Measurements from ENCODE around the gene RFX2.
A peak's percentile ranks its signal among the peaks of the same experiment; 100 is the strongest.

RFX2 gene

DNA sequence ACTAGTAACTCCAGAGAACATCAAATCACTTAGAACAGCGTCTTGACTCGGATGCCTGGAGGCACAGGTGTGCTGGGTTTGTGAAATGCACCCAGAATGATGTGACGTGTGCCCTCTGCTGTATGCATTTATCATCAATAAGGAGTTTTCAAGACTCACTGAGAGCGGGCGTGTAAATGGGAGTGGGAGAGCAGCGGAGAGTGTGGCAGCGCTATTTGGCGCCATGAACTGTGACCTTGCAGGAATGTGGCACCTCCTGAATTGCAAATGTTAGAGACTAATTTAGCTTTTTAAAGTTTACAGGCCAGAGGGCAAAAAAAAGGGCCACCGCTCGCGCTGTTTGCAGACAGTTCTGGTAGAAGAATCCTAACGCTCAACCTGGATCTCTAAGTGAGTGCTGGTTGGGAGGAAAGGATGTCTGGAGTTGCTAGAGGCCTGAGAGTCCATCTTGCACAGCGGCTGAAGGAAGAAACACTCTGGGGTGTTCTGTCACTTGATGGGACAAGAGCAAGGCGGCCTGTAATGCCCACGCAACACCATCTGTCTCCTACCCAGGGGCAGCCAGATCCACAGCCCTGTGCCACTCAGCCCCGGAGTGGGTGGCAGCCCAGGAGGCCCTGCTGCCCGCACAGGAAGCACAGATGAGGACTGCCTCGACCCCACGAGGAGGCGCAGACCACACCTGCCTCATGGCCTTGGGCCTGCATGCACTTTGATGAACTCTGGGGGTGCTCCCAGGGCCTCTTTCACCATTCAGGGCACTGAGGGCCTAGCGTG lies 152.0 kb downstream of the RFX2 start:
- no peak overlapping the region for H3K4me3 ChIP-seq
- no peaks in the 10 kb centered on the region for H3K27me3 ChIP-seq
- peaks cover 11 to 71% (median 56%) of the 10 kb centered on the region in 4 donors for H3K4me1 ChIP-seq
- DNase-seq: no peak
- no peaks in the 10 kb centered on the region for H3K9me3 ChIP-seq
- H3K27ac ChIP-seq: no peak overlapping the region
- intact Hi-C loops (cut with DNase I; ENCODE audit: low total_unique reads): no loop called here
- no peaks in the 10 kb centered on the region for H3K36me3 ChIP-seq
- TF ChIP-seq, protein P1, sequence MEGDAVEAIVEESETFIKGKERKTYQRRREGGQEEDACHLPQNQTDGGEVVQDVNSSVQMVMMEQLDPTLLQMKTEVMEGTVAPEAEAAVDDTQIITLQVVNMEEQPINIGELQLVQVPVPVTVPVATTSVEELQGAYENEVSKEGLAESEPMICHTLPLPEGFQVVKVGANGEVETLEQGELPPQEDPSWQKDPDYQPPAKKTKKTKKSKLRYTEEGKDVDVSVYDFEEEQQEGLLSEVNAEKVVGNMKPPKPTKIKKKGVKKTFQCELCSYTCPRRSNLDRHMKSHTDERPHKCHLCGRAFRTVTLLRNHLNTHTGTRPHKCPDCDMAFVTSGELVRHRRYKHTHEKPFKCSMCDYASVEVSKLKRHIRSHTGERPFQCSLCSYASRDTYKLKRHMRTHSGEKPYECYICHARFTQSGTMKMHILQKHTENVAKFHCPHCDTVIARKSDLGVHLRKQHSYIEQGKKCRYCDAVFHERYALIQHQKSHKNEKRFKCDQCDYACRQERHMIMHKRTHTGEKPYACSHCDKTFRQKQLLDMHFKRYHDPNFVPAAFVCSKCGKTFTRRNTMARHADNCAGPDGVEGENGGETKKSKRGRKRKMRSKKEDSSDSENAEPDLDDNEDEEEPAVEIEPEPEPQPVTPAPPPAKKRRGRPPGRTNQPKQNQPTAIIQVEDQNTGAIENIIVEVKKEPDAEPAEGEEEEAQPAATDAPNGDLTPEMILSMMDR (IDR thresholded peaks at IDR 0.05): no peak

DNA sequence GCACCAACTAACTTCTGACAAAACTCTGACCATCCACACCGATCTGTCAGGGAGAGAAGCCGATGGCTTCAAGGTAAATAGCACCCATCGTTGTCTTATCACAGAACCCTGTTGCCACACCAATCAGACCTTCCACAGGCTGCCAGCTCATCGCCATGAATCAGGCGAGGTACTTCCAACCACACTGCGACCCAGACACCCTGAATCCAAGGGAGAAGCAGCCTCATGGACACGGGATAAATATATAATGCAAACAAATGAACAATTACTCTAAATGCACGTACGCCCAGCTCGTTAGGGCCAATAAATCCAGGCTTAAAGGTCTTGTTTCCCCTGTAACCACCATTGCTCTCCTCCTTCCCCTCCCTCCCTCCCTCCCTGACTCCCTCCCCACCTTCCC lies 153.1 kb downstream of the RFX2 start:
- H3K9me3 ChIP-seq: no peaks in the 10 kb centered on the region
- no peak overlapping the region for H3K4me3 ChIP-seq
- DNase-seq: no peak
- no peaks in the 10 kb centered on the region for H3K27me3 ChIP-seq
- no peaks in the 10 kb centered on the region for H3K36me3 ChIP-seq
- intact Hi-C loops (cut with DNase I; ENCODE audit: low total_unique reads): no loop called here
- no peak overlapping the region for H3K27ac ChIP-seq
- peaks cover 11 to 71% (median 59%) of the 10 kb centered on the region in 4 donors for H3K4me1 ChIP-seq
- TF ChIP-seq, protein P1 (IDR thresholded peaks at IDR 0.05): no peak

DNA sequence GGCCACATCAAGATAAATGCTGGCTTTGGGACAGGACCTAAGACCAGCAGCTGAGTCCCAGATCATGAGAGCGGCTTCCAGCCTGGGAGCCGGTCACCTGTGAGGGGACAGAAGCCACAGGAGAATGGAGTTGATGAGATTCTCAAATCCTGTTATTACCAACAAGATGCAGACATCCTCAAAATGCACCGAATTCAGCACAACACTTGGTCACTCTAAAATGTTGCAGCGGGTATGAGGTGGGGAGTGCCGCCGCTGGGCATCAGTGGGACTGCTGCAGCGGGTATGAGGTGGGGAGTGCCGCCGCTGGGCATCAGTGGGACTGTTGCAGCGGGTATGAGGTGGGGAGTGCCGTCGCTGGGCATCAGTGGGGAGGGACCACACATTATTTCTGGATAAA lies 153.6 kb downstream of the RFX2 start:
- no peaks in the 10 kb centered on the region for H3K36me3 ChIP-seq
- no peak overlapping the region for H3K27ac ChIP-seq
- no peak overlapping the region for H3K4me3 ChIP-seq
- no peaks in the 10 kb centered on the region for H3K9me3 ChIP-seq
- intact Hi-C loops (cut with DNase I; ENCODE audit: low total_unique reads): no loop called here
- H3K27me3 ChIP-seq: no peaks in the 10 kb centered on the region
- peaks cover 11 to 71% (median 59%) of the 10 kb centered on the region in 4 donors for H3K4me1 ChIP-seq
- TF ChIP-seq, protein P1 (IDR thresholded peaks at IDR 0.05): no peak
- DNase-seq: no peak

DNA sequence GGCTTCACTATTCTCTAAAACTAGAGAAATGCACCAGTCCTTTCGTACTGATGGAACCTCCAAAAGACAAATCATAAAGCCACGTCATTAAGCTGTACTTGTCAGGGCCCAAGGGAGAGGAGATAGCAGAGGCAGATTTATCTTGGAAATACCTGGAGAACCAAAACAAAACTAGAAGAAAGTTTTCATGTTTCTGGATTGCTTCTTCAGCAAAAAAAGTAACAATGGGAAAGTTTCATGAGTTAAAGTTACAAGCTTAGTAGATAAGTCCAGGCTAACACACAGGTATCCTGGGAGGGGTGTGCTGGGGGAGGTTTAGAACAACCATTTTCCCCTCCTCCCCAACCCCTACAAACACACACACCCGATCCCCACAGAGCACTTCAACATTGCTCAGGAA lies 154.0 kb downstream of the RFX2 start:
- intact Hi-C loops (cut with DNase I; ENCODE audit: low total_unique reads): no loop called here
- H3K4me1 ChIP-seq: peaks cover 11 to 71% (median 60%) of the 10 kb centered on the region in 4 donors
- no peak for DNase-seq
- H3K9me3 ChIP-seq: no peaks in the 10 kb centered on the region
- H3K27me3 ChIP-seq: no peaks in the 10 kb centered on the region
- H3K36me3 ChIP-seq: no peaks in the 10 kb centered on the region
- no peak overlapping the region for H3K27ac ChIP-seq
- H3K4me3 ChIP-seq: no peak overlapping the region
- TF ChIP-seq, protein P1 (IDR thresholded peaks at IDR 0.05): no peak

DNA sequence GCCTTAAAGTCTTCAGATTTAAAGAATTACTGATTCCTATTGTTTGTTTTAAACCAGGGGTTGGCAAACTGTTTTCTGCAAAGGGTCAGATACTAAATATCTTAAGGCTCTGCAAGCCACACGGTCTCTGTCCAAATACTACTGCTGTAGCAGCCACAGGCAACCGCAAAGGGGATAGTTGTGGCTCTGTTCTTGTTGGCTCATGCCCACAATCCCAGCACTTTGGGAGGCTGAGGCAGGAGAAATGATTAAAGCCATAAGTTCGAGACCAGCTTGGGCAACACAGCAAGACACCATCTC lies 154.7 kb downstream of the RFX2 start:
- Histone ChIP-seq H3K4me1 (peaks cover 11 to 71% (median 59%) of the 10 kb centered on the region in 4 donors), H3K4me3 (no peak overlapping the region), H3K9me3 (no peaks in the 10 kb centered on the region), H3K27me3 (no peaks in the 10 kb centered on the region), H3K27ac (peak overlapping the region; percentile 67 to 75), H3K36me3 (no peaks in the 10 kb centered on the region)
- intact Hi-C loops (cut with DNase I; ENCODE audit: low total_unique reads): no loop called here
- no peak for DNase-seq
- TF ChIP-seq, protein P1 (IDR thresholded peaks at IDR 0.05): no peak

All from tibial artery (tissue), 4 donors.